Uterus (tissue), 2 donors: ENCODE measurements around the gene GPR22.

ENCODE experiments used
- POLR2A ChIP-seq, 2 donors: fragments of 450-650 bp; IDR thresholded peaks; one replicate each; pipeline ENCODE4 v1.6.1; 2016; ENCODE audit warnings: antibody characterized with exemption in 2 of 2, mild to moderate bottlenecking in 1 of 2, moderate library complexity in 1 of 2
- TF ChIP-seq, protein P1 (sequence below), 4 experiments: fragments of 200-600 bp in 2 of 4; fragments of 450-650 bp in 2 of 4; sonication (generic) in 2 of 4; IDR thresholded peaks; one replicate each; pipeline ENCODE4 v1.5.1; 2016 to 2019; ENCODE audit warnings: antibody characterized with exemption in 4 of 4, mild to moderate bottlenecking in 2 of 4, moderate library complexity in 1 of 4

DNA sequence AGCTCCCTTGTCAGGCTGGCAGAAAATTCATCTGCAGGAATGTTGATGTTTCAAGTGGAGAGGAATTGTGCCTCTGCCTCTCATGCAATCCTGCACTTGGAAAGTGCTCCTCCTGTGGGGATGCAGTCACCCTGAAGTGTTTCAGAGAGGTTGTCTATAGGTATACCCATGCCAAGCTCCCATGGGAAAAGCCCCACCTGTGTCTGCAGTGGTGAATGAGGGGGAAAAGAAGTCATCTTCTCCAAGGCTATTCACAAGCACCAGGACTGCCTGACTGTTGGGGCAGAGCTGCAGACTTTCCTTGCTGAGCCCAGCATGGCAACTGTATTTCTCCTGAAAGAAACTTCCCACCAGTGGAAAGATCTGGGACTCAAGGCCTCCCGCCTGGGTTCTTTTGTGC is 35.5 kb downstream of the GPR22 start:
- TF ChIP-seq, protein P1, sequence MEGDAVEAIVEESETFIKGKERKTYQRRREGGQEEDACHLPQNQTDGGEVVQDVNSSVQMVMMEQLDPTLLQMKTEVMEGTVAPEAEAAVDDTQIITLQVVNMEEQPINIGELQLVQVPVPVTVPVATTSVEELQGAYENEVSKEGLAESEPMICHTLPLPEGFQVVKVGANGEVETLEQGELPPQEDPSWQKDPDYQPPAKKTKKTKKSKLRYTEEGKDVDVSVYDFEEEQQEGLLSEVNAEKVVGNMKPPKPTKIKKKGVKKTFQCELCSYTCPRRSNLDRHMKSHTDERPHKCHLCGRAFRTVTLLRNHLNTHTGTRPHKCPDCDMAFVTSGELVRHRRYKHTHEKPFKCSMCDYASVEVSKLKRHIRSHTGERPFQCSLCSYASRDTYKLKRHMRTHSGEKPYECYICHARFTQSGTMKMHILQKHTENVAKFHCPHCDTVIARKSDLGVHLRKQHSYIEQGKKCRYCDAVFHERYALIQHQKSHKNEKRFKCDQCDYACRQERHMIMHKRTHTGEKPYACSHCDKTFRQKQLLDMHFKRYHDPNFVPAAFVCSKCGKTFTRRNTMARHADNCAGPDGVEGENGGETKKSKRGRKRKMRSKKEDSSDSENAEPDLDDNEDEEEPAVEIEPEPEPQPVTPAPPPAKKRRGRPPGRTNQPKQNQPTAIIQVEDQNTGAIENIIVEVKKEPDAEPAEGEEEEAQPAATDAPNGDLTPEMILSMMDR (IDR thresholded peaks at IDR 0.05): no peak
- no peak for TF ChIP-seq POLR2A (IDR thresholded peaks at IDR 0.05)
